ENCODE data around the gene MBD5.

GRCh38 chr2:148103946-148104345 lies 83.1 kb downstream of the MBD5 start:
- TF ChIP-seq, protein P1, sequence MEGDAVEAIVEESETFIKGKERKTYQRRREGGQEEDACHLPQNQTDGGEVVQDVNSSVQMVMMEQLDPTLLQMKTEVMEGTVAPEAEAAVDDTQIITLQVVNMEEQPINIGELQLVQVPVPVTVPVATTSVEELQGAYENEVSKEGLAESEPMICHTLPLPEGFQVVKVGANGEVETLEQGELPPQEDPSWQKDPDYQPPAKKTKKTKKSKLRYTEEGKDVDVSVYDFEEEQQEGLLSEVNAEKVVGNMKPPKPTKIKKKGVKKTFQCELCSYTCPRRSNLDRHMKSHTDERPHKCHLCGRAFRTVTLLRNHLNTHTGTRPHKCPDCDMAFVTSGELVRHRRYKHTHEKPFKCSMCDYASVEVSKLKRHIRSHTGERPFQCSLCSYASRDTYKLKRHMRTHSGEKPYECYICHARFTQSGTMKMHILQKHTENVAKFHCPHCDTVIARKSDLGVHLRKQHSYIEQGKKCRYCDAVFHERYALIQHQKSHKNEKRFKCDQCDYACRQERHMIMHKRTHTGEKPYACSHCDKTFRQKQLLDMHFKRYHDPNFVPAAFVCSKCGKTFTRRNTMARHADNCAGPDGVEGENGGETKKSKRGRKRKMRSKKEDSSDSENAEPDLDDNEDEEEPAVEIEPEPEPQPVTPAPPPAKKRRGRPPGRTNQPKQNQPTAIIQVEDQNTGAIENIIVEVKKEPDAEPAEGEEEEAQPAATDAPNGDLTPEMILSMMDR (conservative IDR thresholded peaks at IDR 0.05), result no peak
- no peak for TF ChIP-seq ZFX (IDR thresholded peaks at IDR 0.05)
